ENCODE data around the gene S1PR3. TPM values are rescaled to one million over a fixed set of nuclear protein-coding genes. Genes with fewer than 3 reads are reported as not detected.

The S1PR3 gene
- total RNA-seq, 4 donors from 2014 or later = 2.0 to 13.5 (median 8.3) TPM

DNA sequence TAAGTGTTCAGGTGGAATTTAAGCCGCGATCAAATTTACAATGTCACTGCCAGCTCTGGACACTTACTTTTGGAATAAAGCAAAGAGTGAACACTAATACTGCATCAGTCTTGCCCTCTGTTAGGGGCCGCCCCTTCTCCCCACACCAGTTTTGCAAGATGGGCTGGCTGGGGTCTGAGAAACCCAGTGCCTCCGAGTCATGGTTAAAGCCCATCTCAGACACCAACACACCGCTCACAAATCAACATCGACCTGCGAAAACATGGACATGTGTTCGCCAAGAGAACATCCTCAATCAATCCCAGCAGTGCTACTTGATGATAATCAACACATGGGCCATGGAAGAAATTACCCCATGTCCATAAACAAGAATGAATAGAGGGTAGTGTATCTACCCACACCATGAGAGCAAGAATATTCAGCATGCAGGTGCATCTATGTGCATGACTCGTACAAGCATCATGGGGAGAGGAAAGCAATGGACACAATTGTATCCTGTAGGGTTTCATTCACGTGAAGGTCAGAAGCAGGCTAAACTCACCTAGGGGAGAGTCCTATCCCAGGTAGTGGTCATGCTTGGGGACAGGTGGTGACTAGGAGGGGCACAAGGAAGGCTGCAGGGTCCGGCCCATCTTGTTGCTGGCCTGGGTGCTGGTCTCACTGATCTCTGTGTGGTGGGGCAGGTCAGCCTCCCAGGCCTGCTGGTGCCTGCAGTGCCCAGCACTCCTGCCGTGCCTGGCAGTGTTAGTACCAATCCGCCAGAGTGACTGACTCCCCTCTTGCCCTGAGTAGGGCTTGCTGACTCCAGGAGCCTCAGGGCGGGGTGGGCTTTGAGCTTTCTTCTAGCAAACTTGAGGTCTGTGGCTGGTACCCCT is 5.0 kb downstream of the S1PR3 start:
- H3K27me3 ChIP-seq = peaks cover 22% of the 10 kb centered on the region
- in situ Hi-C loops (cut with MboI; ENCODE audit: low pct_ligation_motif_present in 1 of 4, low pct_unique_long_range_greater_than_20kb in 1 of 4, low sequenced_read_pairs in 3 of 4) (loop anchor here in 1 of 4 donors (25.0 kb wide), 1 partner anchor 1309 kb away; no protein-coding TSS in a partner anchor), intact Hi-C loops (cut with DNase I; ENCODE audit: low total_unique reads) (no loop called here)
- peaks cover 9 to 51% (median 16%) of the 10 kb centered on the region in 4 donors for H3K4me1 ChIP-seq
- DNase-seq = no peak
- no peaks in the 10 kb centered on the region for H3K36me3 ChIP-seq
- TF ChIP-seq EP300 (IDR thresholded peaks at IDR 0.05; ENCODE audit: low read depth) (no peak), POLR2AphosphoS5 (IDR thresholded peaks at IDR 0.05) (no peak), POLR2A (IDR thresholded peaks at IDR 0.05) (no peak)
- TF ChIP-seq, protein P1, sequence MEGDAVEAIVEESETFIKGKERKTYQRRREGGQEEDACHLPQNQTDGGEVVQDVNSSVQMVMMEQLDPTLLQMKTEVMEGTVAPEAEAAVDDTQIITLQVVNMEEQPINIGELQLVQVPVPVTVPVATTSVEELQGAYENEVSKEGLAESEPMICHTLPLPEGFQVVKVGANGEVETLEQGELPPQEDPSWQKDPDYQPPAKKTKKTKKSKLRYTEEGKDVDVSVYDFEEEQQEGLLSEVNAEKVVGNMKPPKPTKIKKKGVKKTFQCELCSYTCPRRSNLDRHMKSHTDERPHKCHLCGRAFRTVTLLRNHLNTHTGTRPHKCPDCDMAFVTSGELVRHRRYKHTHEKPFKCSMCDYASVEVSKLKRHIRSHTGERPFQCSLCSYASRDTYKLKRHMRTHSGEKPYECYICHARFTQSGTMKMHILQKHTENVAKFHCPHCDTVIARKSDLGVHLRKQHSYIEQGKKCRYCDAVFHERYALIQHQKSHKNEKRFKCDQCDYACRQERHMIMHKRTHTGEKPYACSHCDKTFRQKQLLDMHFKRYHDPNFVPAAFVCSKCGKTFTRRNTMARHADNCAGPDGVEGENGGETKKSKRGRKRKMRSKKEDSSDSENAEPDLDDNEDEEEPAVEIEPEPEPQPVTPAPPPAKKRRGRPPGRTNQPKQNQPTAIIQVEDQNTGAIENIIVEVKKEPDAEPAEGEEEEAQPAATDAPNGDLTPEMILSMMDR (IDR thresholded peaks at IDR 0.05) = no peak
- H3K27ac ChIP-seq = no peak overlapping the region
- WGBS, 2 donors (ENCODE audit: low coverage in 1 of 2) = 88% methylated on average over 4 to 13 of the region's 14 CpGs
- no peaks in the 10 kb centered on the region for H3K9me3 ChIP-seq
- no peak overlapping the region for H3K4me3 ChIP-seq

DNA sequence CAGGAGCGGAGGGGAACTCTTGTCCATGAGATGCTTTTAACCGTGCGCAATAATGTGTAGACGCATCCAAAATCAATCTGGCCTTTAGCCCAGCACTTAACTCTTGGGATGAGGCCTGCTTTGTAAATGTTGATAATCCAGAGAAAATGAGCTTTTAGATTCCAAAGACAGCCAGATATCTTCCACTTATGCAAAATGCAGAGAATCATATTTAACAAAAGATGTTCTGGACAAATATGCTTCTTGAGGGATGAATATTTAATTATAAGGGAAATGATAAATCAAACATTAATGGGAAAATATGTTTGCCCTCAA is 5.6 kb downstream of the S1PR3 start:
- 61 to 81% methylated on average over 3 to 4 of the region's 4 CpGs for WGBS, 2 donors (ENCODE audit: low coverage in 1 of 2)
- no peak for TF ChIP-seq EP300 (IDR thresholded peaks at IDR 0.05; ENCODE audit: low read depth)
- TF ChIP-seq, protein P1 (IDR thresholded peaks at IDR 0.05) = no peak
- TF ChIP-seq POLR2A (IDR thresholded peaks at IDR 0.05) = no peak
- no peak for TF ChIP-seq POLR2AphosphoS5 (IDR thresholded peaks at IDR 0.05)
- no peak overlapping the region for H3K27ac ChIP-seq
- in situ Hi-C loops (cut with MboI; ENCODE audit: low pct_ligation_motif_present in 1 of 4, low pct_unique_long_range_greater_than_20kb in 1 of 4, low sequenced_read_pairs in 3 of 4) = loop anchor here in 1 of 4 donors (25.0 kb wide), 1 partner anchor 1310 kb away; no protein-coding TSS in a partner anchor
- no peaks in the 10 kb centered on the region for H3K36me3 ChIP-seq
- DNase-seq = no peak
- peaks cover 9 to 47% (median 17%) of the 10 kb centered on the region in 4 donors for H3K4me1 ChIP-seq
- H3K27me3 ChIP-seq = peaks cover 16% of the 10 kb centered on the region
- intact Hi-C loops (cut with DNase I; ENCODE audit: low total_unique reads) = no loop called here
- H3K9me3 ChIP-seq = no peaks in the 10 kb centered on the region
- H3K4me3 ChIP-seq = no peak overlapping the region

DNA sequence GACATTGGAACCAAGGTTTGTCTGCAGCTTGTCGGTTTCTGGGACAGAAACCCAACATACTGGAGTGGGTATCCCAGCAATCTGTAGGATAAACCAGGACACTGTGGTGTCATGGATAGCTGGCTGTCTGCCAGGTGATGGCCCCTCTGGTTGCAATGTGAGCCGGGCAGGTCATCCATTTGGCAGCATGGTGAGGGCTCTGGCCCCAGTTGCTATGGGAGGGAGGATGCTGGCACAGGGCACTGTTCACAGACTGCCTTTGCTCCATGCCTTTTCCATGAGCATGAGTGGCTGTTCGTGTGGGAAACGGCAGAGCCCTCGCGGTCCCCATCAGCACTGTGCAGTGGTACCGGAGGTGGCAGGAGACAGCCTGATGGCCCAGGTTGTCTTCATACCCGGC is 6.4 kb downstream of the S1PR3 start:
- no peaks in the 10 kb centered on the region for H3K36me3 ChIP-seq
- peak overlapping the region in 2 of 4 donors; percentile 42 to 60 for H3K27ac ChIP-seq
- DNase-seq = no peak
- TF ChIP-seq, protein P1 (IDR thresholded peaks at IDR 0.05) = no peak
- TF ChIP-seq EP300 (IDR thresholded peaks at IDR 0.05; ENCODE audit: low read depth) (no peak), POLR2AphosphoS5 (IDR thresholded peaks at IDR 0.05) (no peak), POLR2A (IDR thresholded peaks at IDR 0.05) (no peak)
- H3K4me3 ChIP-seq = no peak overlapping the region
- WGBS, 2 donors (ENCODE audit: low coverage in 1 of 2) = 83% methylated on average over 8 of the region's 8 CpGs; no CpG with 5 or more reads in 1 of the 2 donors
- no peaks in the 10 kb centered on the region for H3K9me3 ChIP-seq
- in situ Hi-C loops (cut with MboI; ENCODE audit: low pct_ligation_motif_present in 1 of 4, low pct_unique_long_range_greater_than_20kb in 1 of 4, low sequenced_read_pairs in 3 of 4) = loop anchor here in 1 of 4 donors (25.0 kb wide), 1 partner anchor 1310 kb away; no protein-coding TSS in a partner anchor
- intact Hi-C loops (cut with DNase I; ENCODE audit: low total_unique reads) = no loop called here
- H3K4me1 ChIP-seq = peaks cover 7 to 41% (median 16%) of the 10 kb centered on the region in 4 donors
- peaks cover 8% of the 10 kb centered on the region for H3K27me3 ChIP-seq

DNA sequence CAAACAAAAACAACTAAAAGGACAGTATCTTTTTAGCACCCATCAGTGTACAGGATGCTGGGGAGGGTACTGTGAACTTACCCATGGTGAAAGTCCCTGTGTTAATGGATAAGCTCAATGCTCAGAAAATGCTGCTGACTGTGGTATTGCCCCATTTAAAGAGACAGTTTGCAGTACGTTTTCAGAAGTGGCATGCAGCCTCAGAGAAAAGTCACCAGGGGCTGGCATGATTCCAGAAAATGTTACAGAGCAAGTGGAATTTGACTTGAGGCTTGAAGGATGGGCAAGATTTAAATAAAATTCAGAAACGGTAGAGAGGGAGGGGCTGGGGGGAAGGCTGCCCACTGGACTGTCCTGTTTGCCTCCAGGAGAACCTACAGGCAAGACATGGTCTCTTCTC is 7.2 kb downstream of the S1PR3 start:
- H3K4me1 ChIP-seq = peaks cover 7 to 32% (median 16%) of the 10 kb centered on the region in 4 donors
- intact Hi-C loops (cut with DNase I; ENCODE audit: low total_unique reads) = no loop called here
- H3K27ac ChIP-seq = peak overlapping the region; percentile 21 to 60 (median 45)

More for the DNA sequence above, 7.2 kb downstream of the S1PR3 start:
- in situ Hi-C loops (cut with MboI; ENCODE audit: low pct_ligation_motif_present in 1 of 4, low pct_unique_long_range_greater_than_20kb in 1 of 4, low sequenced_read_pairs in 3 of 4) = loop anchor here in 1 of 4 donors (25.0 kb wide), 1 partner anchor 1311 kb away; no protein-coding TSS in a partner anchor
- no peak for DNase-seq
- no peaks in the 10 kb centered on the region for H3K9me3 ChIP-seq
- H3K4me3 ChIP-seq = no peak overlapping the region
- no peaks in the 10 kb centered on the region for H3K27me3 ChIP-seq
- TF ChIP-seq, protein P1 (IDR thresholded peaks at IDR 0.05) = no peak
- no peak for TF ChIP-seq POLR2A (IDR thresholded peaks at IDR 0.05)
- no peak for TF ChIP-seq EP300 (IDR thresholded peaks at IDR 0.05; ENCODE audit: low read depth)
- TF ChIP-seq POLR2AphosphoS5 (IDR thresholded peaks at IDR 0.05) = no peak
- WGBS, 2 donors (ENCODE audit: low coverage in 1 of 2) = 14 to 26% methylated on average over 2 of the region's 2 CpGs
- no peaks in the 10 kb centered on the region for H3K36me3 ChIP-seq
